K562 (cell line): Measurements from ENCODE around the gene IDH2. TPM values are rescaled to one million over a fixed set of nuclear protein-coding genes. Genes with fewer than 3 reads are reported as not detected.

Experiments
- ARID3A ChIP-seq: IDR thresholded peaks from 2 replicates; pipeline ENCODE4 v1.6.1; 2012; ENCODE audit warnings: low read depth, low read length, improper control_type of control experiment, borderline replicate concordance
- E2F4 ChIP-seq: sonication (generic); formaldehyde crosslinking; IDR thresholded peaks from 2 replicates; pipeline ENCODE4 v1.8.0; 2022; ENCODE audit warnings: mild to moderate bottlenecking, low read depth, missing genetic modification reagents
- ELF4 ChIP-seq: fragments of 450-650 bp; formaldehyde crosslinking; IDR thresholded peaks from 2 replicates; pipeline ENCODE4 v1.4.0; 2022; ENCODE audit warnings: missing genetic modification characterization
- HLTF ChIP-seq: fragments of 450-650 bp; IDR thresholded peaks from 2 replicates; pipeline ENCODE4 v1.6.1; 2016
- SRF ChIP-seq, 2 experiments: fragments of 250-450, 450-650 bp in 1 of 2; sonication (Bioruptor Pico) in 1 of 2; sonication (generic) in 1 of 2; formaldehyde crosslinking; IDR thresholded peaks; 2 replicates each; pipeline versions ENCODE4 v1.5.0 to v1.5.1; 2020 to 2022; ENCODE audit warnings: mild to moderate bottlenecking in 1 of 2, missing genetic modification reagents in 1 of 2
- TAF7 ChIP-seq: fragments of 450-650 bp; IDR thresholded peaks from 2 replicates; pipeline ENCODE4 v1.6.1; 2016; ENCODE audit warnings: missing genetic modification characterization, missing compliant biosample characterization
- ZC3H4 ChIP-seq: sonication (generic); formaldehyde crosslinking; IDR thresholded peaks from 2 replicates; pipeline ENCODE4 v1.9.0; 2021; ENCODE audit warnings: missing genetic modification reagents, borderline replicate concordance
- ZNF23 ChIP-seq: fragments of 250-450 bp; sonication (Bioruptor Pico); IDR thresholded peaks from 2 replicates; pipeline ENCODE4 v1.4.0; 2020; ENCODE audit warnings: mild to moderate bottlenecking
- ZNF668 ChIP-seq: fragments of 250-450 bp; sonication (Bioruptor Pico); IDR thresholded peaks from 2 replicates; pipeline ENCODE4 v1.8.0; 2022; ENCODE audit warnings: mild to moderate bottlenecking, inconsistent platforms
- ZNF830 ChIP-seq: fragments of 250-450 bp; sonication (Bioruptor Pico); IDR thresholded peaks from 2 replicates; pipeline ENCODE4 v1.5.0; 2021; ENCODE audit warnings: mild to moderate bottlenecking
- polyA plus RNA-seq, 8 experiments: library from polyadenylated mRNA; depleted of rRNA in 4 of 8; stranded (reverse) in 5 of 8; unstranded in 3 of 8; fragments of >200 nt; fragmentation: Nextera tagmentation in 2 of 8; fragmentation: Illumina TruSeq in 1 of 8; extraction: Ambion mirVana in 2 of 8; extraction: Trizol in 1 of 8; gene quantifications; 2 replicates each; pipeline versions ENCODE4 v1.2.1 to v1.2.3, GENCODE V29; 2011 to 2014; ENCODE audit warnings: inconsistent platforms in 1 of 8, missing spikeins in 1 of 8
- total RNA-seq, 7 experiments: library from RNA; depleted of rRNA in 6 of 7; stranded (reverse); fragments of >200 nt in 6 of 7; fragmentation: Illumina TruSeq in 2 of 7; extraction: Trizol in 2 of 7; gene quantifications; 2 replicates each; pipeline versions ENCODE4 v1.2.1 to v1.2.3, GENCODE V29; 2011 to 2021; ENCODE audit warnings: low replicate concordance in 1 of 7
- TF ChIP-seq, protein P1 (sequence below), 2 experiments: IDR thresholded peaks; 2 replicates each; pipeline ENCODE4 v1.6.1; 2011; ENCODE audit warnings: borderline replicate concordance in 1 of 2, control low read depth in 1 of 2, low read depth in 1 of 2, low read length in 1 of 2, mild to moderate bottlenecking in 1 of 2, mixed read lengths in 1 of 2, moderate library complexity in 1 of 2; ENCODE audit not compliant: insufficient read depth in 1 of 2, insufficient read length in 1 of 2, poor library complexity in 1 of 2, severe bottlenecking in 1 of 2; ENCODE audit errors: extremely low read depth in 1 of 2

Gene IDH2
- total and polyA plus RNA-seq, 9 of the 15 experiments (the other 6 are each of a cell fraction or from before 2014, with no cell fraction given) = 0.70 to 99.9 (median 59.2) TPM

DNA sequence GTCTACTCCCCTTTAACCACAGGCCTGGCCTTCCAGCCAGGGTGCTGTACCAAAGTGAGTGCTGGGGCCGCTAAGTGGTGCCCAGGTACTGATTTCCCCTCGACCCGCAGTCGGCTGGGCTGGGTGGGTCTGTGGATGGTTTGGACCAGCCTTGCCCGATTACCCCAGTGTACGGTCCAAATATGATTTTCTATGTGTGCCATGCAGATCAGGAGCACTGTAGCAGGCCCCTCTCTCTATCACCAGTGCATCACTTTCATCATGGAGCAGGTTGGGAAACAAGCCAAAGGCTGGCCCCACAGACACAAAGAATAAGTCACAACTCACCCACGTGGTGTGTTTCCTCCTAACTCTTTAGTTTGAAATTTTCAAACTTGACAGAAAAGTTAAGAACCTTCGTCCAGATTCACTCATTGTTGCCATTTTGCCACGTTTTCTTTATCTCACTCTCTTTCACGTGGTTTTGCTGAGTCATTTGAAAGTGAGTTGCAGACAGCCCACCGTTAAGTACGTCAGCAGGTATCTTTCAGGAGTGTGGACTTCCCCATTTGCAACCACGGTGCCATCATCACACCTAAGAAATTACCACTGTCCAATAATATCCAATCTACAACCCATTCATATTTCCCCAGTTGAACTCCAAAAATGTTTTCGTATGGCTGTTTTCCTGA, 64.2 kb downstream of the IDH2 start (continued):
- TF ChIP-seq ARID3A (no peak), ZNF830 (no peak), HLTF (no peak), ZC3H4 (CRISPR knock-in tag) (no peak), SRF (CRISPR knock-in tag; IDR thresholded peaks at IDR 0.05) (no peak), TAF7 (tag) (no peak), ELF4 (no peak), ZNF23 (CRISPR knock-in tag) (no peak), ZNF668 (CRISPR knock-in tag) (peak; percentile 69; the same call in 1 of the 2 replicates), E2F4 (no peak)
- TF ChIP-seq, protein P1, sequence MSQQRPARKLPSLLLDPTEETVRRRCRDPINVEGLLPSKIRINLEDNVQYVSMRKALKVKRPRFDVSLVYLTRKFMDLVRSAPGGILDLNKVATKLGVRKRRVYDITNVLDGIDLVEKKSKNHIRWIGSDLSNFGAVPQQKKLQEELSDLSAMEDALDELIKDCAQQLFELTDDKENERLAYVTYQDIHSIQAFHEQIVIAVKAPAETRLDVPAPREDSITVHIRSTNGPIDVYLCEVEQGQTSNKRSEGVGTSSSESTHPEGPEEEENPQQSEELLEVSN (IDR thresholded peaks at IDR 0.05; ENCODE audit: borderline replicate concordance in 1 of 2, extremely low read depth in 1 of 2, insufficient read depth in 1 of 2, insufficient read length in 1 of 2, low read depth in 1 of 2, low read length in 1 of 2, poor library complexity in 1 of 2, severe bottlenecking in 1 of 2) = peak; percentile 72 to 77
- TF ChIP-seq, all 486 proteins: peak for 111
